ENCODE measurements around the gene CYB561.

Gene CYB561

GRCh38 chr17:63483655-63484575 lies 37.8 kb upstream of the CYB561 start:
- no peak for FAIRE-seq
- no peak for TF ChIP-seq POLR2A (IDR thresholded peaks at IDR 0.05; ENCODE audit: low read depth, low read length)
- DNase-seq (ENCODE audit: insufficient read length, low spot score), result no peak

- DNase-seq (ENCODE audit: insufficient read length, low spot score) (no peak), FAIRE-seq (no peak)
- no peak for TF ChIP-seq POLR2A (IDR thresholded peaks at IDR 0.05; ENCODE audit: low read depth, low read length)
Observed at GRCh38 chr17:63483038-63483437, 36.9 kb upstream of the CYB561 start.

DNA sequence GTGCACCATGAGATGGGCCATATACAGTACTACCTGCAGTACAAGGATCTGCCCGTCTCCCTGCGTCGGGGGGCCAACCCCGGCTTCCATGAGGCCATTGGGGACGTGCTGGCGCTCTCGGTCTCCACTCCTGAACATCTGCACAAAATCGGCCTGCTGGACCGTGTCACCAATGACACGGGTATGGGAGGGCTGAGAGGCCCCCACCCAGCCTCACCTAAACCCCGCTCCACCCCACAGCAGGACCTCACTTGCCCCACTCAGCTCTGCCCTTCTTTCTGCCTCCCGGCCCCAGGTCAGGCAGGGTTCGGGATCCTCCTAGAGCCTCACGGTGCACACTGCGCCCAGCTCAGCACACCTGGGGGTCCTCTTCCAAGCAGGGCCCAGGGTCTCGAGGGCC lies 36.4 kb upstream of the CYB561 start:
- TF ChIP-seq POLR2A (IDR thresholded peaks at IDR 0.05; ENCODE audit: low read depth, low read length), result no peak
- no peak for FAIRE-seq
- no peak for DNase-seq (ENCODE audit: insufficient read length, low spot score)

GRCh38 chr17:63481488-63481870 lies 35.4 kb upstream of the CYB561 start:
- no peak for TF ChIP-seq POLR2A (IDR thresholded peaks at IDR 0.05; ENCODE audit: low read depth, low read length)
- FAIRE-seq, result no peak
- DNase-seq (ENCODE audit: insufficient read length, low spot score), result no peak

DNA sequence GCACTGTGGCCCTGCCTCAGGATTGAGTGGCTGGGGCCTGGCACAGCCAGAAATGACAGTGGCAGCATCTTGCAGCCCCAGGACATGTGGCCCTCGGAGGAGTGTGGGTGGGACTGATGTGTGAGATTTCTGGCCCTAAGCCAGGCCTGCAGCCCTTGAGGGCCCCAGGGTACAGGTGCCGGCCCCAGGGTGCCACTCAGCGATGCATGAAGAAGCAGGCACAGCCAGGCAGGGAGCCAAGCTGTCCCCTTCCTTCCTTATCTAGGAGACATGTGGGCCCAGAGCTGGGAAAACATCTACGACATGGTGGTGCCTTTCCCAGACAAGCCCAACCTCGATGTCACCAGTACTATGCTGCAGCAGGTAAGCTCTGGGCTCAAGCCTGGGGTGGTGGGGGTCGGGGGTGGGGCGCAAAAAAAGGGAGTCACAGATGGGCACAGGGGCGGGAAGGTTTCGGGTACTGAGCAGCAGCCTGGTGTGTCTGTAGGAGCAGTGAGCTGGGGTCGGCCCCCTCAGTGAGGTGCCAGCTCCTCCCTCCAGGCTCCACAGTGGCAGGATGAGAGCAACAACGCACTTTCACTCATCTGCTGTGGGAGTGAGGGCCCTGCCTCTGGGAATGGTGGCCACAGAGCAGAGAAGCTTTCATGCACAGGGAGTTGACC lies 34.9 kb upstream of the CYB561 start:
- FAIRE-seq, result no peak
- TF ChIP-seq POLR2A (IDR thresholded peaks at IDR 0.05; ENCODE audit: low read depth, low read length), result no peak
- no peak for DNase-seq (ENCODE audit: insufficient read length, low spot score)

DNA sequence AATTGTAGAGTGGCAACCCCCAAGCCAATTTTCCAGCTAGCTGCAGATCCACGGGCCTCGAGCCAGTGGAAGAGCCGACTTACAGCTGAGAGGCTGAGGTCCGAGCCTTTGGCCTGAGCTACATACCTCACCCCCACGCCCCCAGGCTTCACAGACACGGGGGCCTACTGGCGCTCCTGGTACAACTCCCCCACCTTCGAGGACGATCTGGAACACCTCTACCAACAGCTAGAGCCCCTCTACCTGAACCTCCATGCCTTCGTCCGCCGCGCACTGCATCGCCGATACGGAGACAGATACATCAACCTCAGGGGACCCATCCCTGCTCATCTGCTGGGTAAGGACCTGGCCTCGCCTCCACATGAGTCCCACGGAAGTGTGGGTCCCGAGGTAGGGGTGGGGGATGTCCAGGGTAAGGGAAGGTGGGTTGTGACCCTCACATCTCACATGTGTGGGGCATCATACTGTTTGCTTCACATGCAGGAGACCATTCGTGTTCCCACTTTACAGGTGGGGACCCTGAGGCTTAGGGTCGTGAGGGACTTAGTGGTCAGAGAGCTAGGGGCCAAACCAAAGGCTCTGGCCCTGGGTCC lies 34.2 kb upstream of the CYB561 start:
- no peak for TF ChIP-seq POLR2A (IDR thresholded peaks at IDR 0.05; ENCODE audit: low read depth, low read length)
- DNase-seq (ENCODE audit: insufficient read length, low spot score) (no peak), FAIRE-seq (no peak)

- DNase-seq (ENCODE audit: insufficient read length, low spot score) (no peak), FAIRE-seq (no peak)
Observed at GRCh38 chr17:63479495-63480184, 33.5 kb upstream of the CYB561 start.

GRCh38 chr17:63478814-63479494 lies 32.8 kb upstream of the CYB561 start:
- DNase-seq (ENCODE audit: insufficient read length, low spot score) (peak; percentile 100), FAIRE-seq (peak; percentile 85)
- no peak for TF ChIP-seq POLR2A (IDR thresholded peaks at IDR 0.05; ENCODE audit: low read depth, low read length)

More at GRCh38 chr17:63479495-63480184, 33.5 kb upstream of the CYB561 start:
- no peak for TF ChIP-seq POLR2A (IDR thresholded peaks at IDR 0.05; ENCODE audit: low read depth, low read length)

GRCh38 chr17:63477480-63478440 lies 31.7 kb upstream of the CYB561 start:
- no peak for FAIRE-seq
- no peak for TF ChIP-seq POLR2A (IDR thresholded peaks at IDR 0.05; ENCODE audit: low read depth, low read length)
- no peak for DNase-seq (ENCODE audit: insufficient read length, low spot score)

GRCh38 chr17:63476854-63477479 lies 30.9 kb upstream of the CYB561 start, which contains the start of gene ACE:
Gene ACE (plus strand): TSS chr17:63477061. CDS start chr17:63477095, 34 bp downstream.
- FAIRE-seq (no peak), DNase-seq (ENCODE audit: insufficient read length, low spot score) (no peak)
- TF ChIP-seq POLR2A (IDR thresholded peaks at IDR 0.05; ENCODE audit: low read depth, low read length), result no peak

GRCh38 chr17:63476459-63476853 lies 30.4 kb upstream of the CYB561 start:
- no peak for TF ChIP-seq POLR2A (IDR thresholded peaks at IDR 0.05; ENCODE audit: low read depth, low read length)
- DNase-seq (ENCODE audit: insufficient read length, low spot score), result no peak
- no peak for FAIRE-seq
